SH-SY5Y (cell line): ENCODE results near the gene OBSCN.

Experiments used
- GATA2 ChIP-seq: IDR thresholded peaks from 2 replicates; pipeline ENCODE4 v1.6.1; 2011; ENCODE audit warnings: mild to moderate bottlenecking, low read depth, low read length
- GATA3 ChIP-seq: IDR thresholded peaks from 2 replicates; pipeline ENCODE4 v1.6.1; 2011; ENCODE audit warnings: low read depth, mild to moderate bottlenecking, low read length, moderate library complexity

- TF ChIP-seq GATA2 = no peak
- TF ChIP-seq GATA3 = no peak
These were observed 196.4 kb downstream of the OBSCN start for GRCh38 chr1:228404107-228404720.
